ENCODE data around the gene GUCY2D.

- TF ChIP-seq FOXA1 (IDR thresholded peaks at IDR 0.05) (no peak), TARDBP (IDR thresholded peaks at IDR 0.05) (no peak), BHLHE40 (IDR thresholded peaks at IDR 0.05; ENCODE audit: borderline replicate concordance) (no peak), SUZ12 (IDR thresholded peaks at IDR 0.05) (no peak), NFRKB (IDR thresholded peaks at IDR 0.05) (no peak), FOXM1 (IDR thresholded peaks at IDR 0.05; ENCODE audit: borderline replicate concordance) (no peak)
- TF ChIP-seq, protein P1, sequence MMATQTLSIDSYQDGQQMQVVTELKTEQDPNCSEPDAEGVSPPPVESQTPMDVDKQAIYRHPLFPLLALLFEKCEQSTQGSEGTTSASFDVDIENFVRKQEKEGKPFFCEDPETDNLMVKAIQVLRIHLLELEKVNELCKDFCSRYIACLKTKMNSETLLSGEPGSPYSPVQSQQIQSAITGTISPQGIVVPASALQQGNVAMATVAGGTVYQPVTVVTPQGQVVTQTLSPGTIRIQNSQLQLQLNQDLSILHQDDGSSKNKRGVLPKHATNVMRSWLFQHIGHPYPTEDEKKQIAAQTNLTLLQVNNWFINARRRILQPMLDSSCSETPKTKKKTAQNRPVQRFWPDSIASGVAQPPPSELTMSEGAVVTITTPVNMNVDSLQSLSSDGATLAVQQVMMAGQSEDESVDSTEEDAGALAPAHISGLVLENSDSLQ (IDR thresholded peaks at IDR 0.05): no peak
Observed at GRCh38 chr17:8031261-8031661, 28.8 kb downstream of the GUCY2D start.
